Osteocyte (in vitro differentiated cells): ENCODE measurements around the gene CMIP. TPM values are rescaled to one million over a fixed set of nuclear protein-coding genes. Genes with fewer than 3 reads are reported as not detected.

Source experiments
- DNase-seq: peaks from one replicate; pipeline ENCODE4 v3.0.0; 2021; ENCODE audit warnings: mixed read lengths; ENCODE audit not compliant: unreplicated experiment; ENCODE audit errors: extremely low spot score
- H3K27ac Mint-ChIP-seq: one replicate; pipeline ENCODE4 v1.8.0; 2021; ENCODE audit warnings: mild to moderate bottlenecking, mixed read lengths; ENCODE audit not compliant: unreplicated experiment
- H3K27me3 Mint-ChIP-seq: one replicate; pipeline ENCODE4 v1.8.0; 2021; ENCODE audit warnings: mixed read lengths; ENCODE audit not compliant: unreplicated experiment
- H3K36me3 Mint-ChIP-seq: one replicate; pipeline ENCODE4 v1.8.0; 2021; ENCODE audit warnings: mixed read lengths; ENCODE audit not compliant: unreplicated experiment
- H3K4me1 Mint-ChIP-seq: one replicate; pipeline ENCODE4 v1.8.0; 2021; ENCODE audit warnings: mixed read lengths; ENCODE audit not compliant: unreplicated experiment
- H3K4me3 Mint-ChIP-seq: one replicate; pipeline ENCODE4 v1.8.0; 2021; ENCODE audit warnings: mild to moderate bottlenecking, moderate library complexity, mixed read lengths; ENCODE audit not compliant: unreplicated experiment
- H3K9me3 Mint-ChIP-seq: one replicate; pipeline ENCODE4 v1.8.0; 2021; ENCODE audit warnings: mixed read lengths; ENCODE audit not compliant: unreplicated experiment
- CTCF ChIP-seq: fragments of 200-600 bp; sonication (generic); IDR thresholded peaks from 2 replicates; pipeline ENCODE4 v1.5.0; 2021; ENCODE audit warnings: antibody characterized with exemption, mild to moderate bottlenecking, moderate library complexity
- total RNA-seq: library from RNA; stranded (reverse); gene quantifications from 2 replicates; pipeline ENCODE4 v1.2.1, GENCODE V29; 2021

Gene CMIP
- total RNA-seq, 1 donor from 2014 or later = 38.0 TPM

- TF ChIP-seq CTCF = no peak
- Mint-ChIP-seq H3K4me1 (peaks cover 22% of the 10 kb centered on the region), H3K27me3 (no peaks in the 10 kb centered on the region), H3K9me3 (no peaks in the 10 kb centered on the region), H3K36me3 (no peaks in the 10 kb centered on the region), H3K27ac (peak overlapping the region; percentile 43), H3K4me3 (no peak overlapping the region)
- no peak for DNase-seq
Measured at GRCh38 chr16:81405702-81406113, 38.9 kb upstream of the CMIP start.

GRCh38 chr16:81408409-81408950 is 36.1 kb upstream of the CMIP start:
- H3K9me3 Mint-ChIP-seq = no peaks in the 10 kb centered on the region
- no peak overlapping the region for H3K27ac Mint-ChIP-seq
- H3K27me3 Mint-ChIP-seq = peaks cover 2% of the 10 kb centered on the region
- no peak overlapping the region for H3K4me3 Mint-ChIP-seq
- no peak for DNase-seq
- no peak for TF ChIP-seq CTCF
- H3K36me3 Mint-ChIP-seq = no peaks in the 10 kb centered on the region
- peaks cover 16% of the 10 kb centered on the region for H3K4me1 Mint-ChIP-seq

GRCh38 chr16:81409016-81409556 is 35.5 kb upstream of the CMIP start:
- no peak for TF ChIP-seq CTCF
- peaks cover 16% of the 10 kb centered on the region for H3K4me1 Mint-ChIP-seq
- no peaks in the 10 kb centered on the region for H3K9me3 Mint-ChIP-seq
- H3K36me3 Mint-ChIP-seq = no peaks in the 10 kb centered on the region
- peaks cover 2% of the 10 kb centered on the region for H3K27me3 Mint-ChIP-seq
- no peak for DNase-seq
- H3K4me3 Mint-ChIP-seq = no peak overlapping the region
- H3K27ac Mint-ChIP-seq = no peak overlapping the region

GRCh38 chr16:81410643-81411293 is 33.8 kb upstream of the CMIP start:
- TF ChIP-seq CTCF = no peak
- no peak for DNase-seq
- Mint-ChIP-seq H3K4me3 (no peak overlapping the region), H3K4me1 (peaks cover 11% of the 10 kb centered on the region), H3K27me3 (peaks cover 2% of the 10 kb centered on the region), H3K9me3 (no peaks in the 10 kb centered on the region), H3K36me3 (no peaks in the 10 kb centered on the region), H3K27ac (no peak overlapping the region)

GRCh38 chr16:81413245-81413990 is 31.2 kb upstream of the CMIP start:
- TF ChIP-seq CTCF = no peak
- Mint-ChIP-seq H3K4me3 (no peak overlapping the region), H3K9me3 (no peaks in the 10 kb centered on the region), H3K4me1 (peaks cover 10% of the 10 kb centered on the region), H3K36me3 (no peaks in the 10 kb centered on the region), H3K27ac (no peak overlapping the region), H3K27me3 (peaks cover 2% of the 10 kb centered on the region)
- no peak for DNase-seq
